ENCODE results near the gene TEKT1.

Gene TEKT1

DNA sequence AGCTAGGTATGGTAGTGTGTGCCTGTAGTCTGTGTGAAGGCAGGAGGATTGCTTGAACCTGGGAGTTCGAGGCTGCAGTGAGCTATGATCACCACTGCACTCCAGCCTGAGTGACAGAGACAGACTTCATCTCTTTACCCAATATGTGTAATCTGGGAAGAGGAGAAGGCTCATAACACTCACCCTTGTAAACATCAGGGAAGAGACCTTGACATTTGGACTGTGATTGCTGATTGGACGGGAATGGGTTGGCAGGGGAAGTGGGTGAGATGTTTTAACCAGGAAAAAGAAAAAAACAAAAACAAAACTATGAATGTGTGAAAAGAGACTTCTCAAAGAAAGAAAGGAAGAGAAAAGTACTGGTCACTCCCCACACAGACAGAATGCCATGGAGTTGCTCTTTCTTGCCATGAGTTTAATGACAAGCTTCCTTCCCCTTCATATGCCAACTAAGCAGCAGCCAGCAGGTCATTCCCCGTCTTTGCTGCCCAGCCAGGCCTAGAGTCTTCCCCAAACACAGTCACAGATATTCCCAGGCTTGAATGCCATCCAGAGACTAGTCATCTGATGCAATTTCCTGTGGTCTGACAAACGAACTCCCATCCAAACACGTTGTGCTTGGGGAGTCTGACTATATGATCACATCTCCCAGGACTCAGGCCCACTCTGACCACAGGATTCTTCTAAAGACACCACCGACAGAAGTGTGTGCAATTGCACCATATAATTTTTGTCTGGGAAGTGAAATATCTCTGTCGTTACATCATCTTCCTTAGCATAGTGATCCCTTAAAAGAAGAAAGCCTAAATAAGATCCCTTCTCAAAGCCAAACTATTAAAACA lies 79.2 kb downstream of the TEKT1 start:
- peak; percentile 94 for DNase-seq (ENCODE audit: low read depth)
- TF ChIP-seq, protein P1, sequence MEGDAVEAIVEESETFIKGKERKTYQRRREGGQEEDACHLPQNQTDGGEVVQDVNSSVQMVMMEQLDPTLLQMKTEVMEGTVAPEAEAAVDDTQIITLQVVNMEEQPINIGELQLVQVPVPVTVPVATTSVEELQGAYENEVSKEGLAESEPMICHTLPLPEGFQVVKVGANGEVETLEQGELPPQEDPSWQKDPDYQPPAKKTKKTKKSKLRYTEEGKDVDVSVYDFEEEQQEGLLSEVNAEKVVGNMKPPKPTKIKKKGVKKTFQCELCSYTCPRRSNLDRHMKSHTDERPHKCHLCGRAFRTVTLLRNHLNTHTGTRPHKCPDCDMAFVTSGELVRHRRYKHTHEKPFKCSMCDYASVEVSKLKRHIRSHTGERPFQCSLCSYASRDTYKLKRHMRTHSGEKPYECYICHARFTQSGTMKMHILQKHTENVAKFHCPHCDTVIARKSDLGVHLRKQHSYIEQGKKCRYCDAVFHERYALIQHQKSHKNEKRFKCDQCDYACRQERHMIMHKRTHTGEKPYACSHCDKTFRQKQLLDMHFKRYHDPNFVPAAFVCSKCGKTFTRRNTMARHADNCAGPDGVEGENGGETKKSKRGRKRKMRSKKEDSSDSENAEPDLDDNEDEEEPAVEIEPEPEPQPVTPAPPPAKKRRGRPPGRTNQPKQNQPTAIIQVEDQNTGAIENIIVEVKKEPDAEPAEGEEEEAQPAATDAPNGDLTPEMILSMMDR (IDR thresholded peaks at IDR 0.05; ENCODE audit: insufficient read depth, low read depth, low read length, missing control alignments): no peak
- H3K4me3 ChIP-seq (ENCODE audit: low read length): no peak overlapping the region

DNA sequence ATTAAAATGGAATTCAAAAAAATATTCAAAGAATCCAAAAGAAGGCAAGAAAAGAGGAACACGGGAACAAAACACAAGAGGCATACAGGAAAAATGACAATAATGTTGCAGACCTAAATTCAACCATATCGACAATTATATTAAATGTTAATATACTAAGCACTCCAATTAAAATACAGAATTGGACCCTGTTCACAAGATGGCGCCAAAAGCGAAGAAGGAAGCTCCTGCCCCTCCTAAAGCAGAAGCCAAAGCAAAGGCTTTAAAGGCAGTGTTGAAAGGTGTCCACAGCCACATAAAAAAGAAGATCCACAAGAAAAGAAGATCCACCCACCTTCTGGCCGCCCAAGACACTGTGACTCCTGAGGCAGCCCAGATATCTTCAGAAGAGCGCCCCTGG lies 82.0 kb downstream of the TEKT1 start:
- peak; percentile 10 for DNase-seq (ENCODE audit: low read depth)
- no peak overlapping the region for H3K4me3 ChIP-seq (ENCODE audit: low read length)
- TF ChIP-seq, protein P1 (IDR thresholded peaks at IDR 0.05; ENCODE audit: insufficient read depth, low read depth, low read length, missing control alignments): no peak

DNA sequence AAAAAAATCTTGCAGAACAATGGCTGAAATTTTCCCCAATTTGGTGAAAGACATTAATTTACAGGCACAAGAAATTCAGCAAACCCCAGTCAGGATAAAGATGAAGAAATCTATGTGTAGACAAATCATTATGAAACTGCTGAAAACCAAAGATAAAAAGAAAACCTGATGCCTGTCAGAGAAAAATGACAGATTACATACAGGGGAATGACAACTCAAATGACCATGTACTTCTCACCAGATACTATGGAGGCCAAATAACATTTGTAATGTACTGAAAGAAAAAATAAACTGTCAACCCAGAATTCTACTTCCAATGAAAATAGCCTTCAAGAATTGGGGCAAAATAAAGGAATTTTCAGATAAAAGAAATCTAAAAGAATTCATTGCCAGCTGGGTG lies 82.9 kb downstream of the TEKT1 start:
- DNase-seq (ENCODE audit: low read depth): no peak
- no peak overlapping the region for H3K4me3 ChIP-seq (ENCODE audit: low read length)
- TF ChIP-seq, protein P1 (IDR thresholded peaks at IDR 0.05; ENCODE audit: insufficient read depth, low read depth, low read length, missing control alignments): no peak

Data from epithelial cell of esophagus (primary cell).